GM23338 (cell line): Measurements from ENCODE around the gene RAD51B. TPM values are rescaled to one million over a fixed set of nuclear protein-coding genes. Genes with fewer than 3 reads are reported as not detected.

Experiments used
- ATAC-seq: fragments of 200-7000 bp; cut with Tn5 transposase; 3 replicates; pipeline ENCODE4 v1.9.1; 2020
- DNase-seq: peaks from one replicate; pipeline ENCODE4 v3.0.0-alpha.2; 2015; ENCODE audit warnings: low spot score
- H2AFZ ChIP-seq: fragments of 200-600 bp; sonication (generic); 2 replicates; pipeline ENCODE4 v1.8.0; 2016; ENCODE audit warnings: antibody characterized with exemption, mild to moderate bottlenecking, moderate library complexity
- H3F3A ChIP-seq: fragments of 200-600 bp; sonication (generic); replicated peaks from 2 replicates; pipeline ENCODE4 v1.8.0; 2017; ENCODE audit warnings: antibody characterized with exemption, mixed run types, low read depth
- H3K27ac ChIP-seq: fragments of 200-600 bp; sonication (generic); 2 replicates; pipeline ENCODE4 v1.6.1; 2016; ENCODE audit warnings: low read depth
- H3K27me3 ChIP-seq: fragments of 200-600 bp; sonication (generic); 2 replicates; pipeline ENCODE4 v1.8.0; 2016; ENCODE audit warnings: mild to moderate bottlenecking, mixed run types, moderate library complexity; ENCODE audit not compliant: insufficient read depth
- H3K36me3 ChIP-seq: fragments of 200-600 bp; sonication (generic); 2 replicates; pipeline ENCODE4 v1.8.0; 2016; ENCODE audit warnings: mild to moderate bottlenecking; ENCODE audit not compliant: insufficient read depth
- H3K4me1 ChIP-seq: fragments of 200-600 bp; sonication (generic); 2 replicates; pipeline ENCODE4 v1.8.0; 2016; ENCODE audit warnings: mild to moderate bottlenecking, moderate library complexity; ENCODE audit not compliant: insufficient read depth
- H3K4me2 ChIP-seq: fragments of 200-600 bp; sonication (generic); 2 replicates; pipeline ENCODE4 v1.7.1; 2017; ENCODE audit warnings: mixed run types
- H3K4me3 ChIP-seq: fragments of 200-600 bp; sonication (generic); 2 replicates; pipeline ENCODE4 v1.6.1; 2016; ENCODE audit warnings: mixed run types
- H3K79me2 ChIP-seq: fragments of 200-600 bp; sonication (generic); replicated peaks from 2 replicates; pipeline ENCODE4 v1.8.0; 2017; ENCODE audit warnings: mild to moderate bottlenecking; ENCODE audit not compliant: insufficient read depth
- H3K9me2 ChIP-seq: fragments of 200-600 bp; sonication (generic); 2 replicates; pipeline ENCODE4 v1.8.0; 2017; ENCODE audit not compliant: insufficient read depth
- H4K20me1 ChIP-seq: fragments of 200-600 bp; sonication (generic); replicated peaks from 2 replicates; pipeline ENCODE4 v1.8.0; 2017; ENCODE audit warnings: mild to moderate bottlenecking; ENCODE audit not compliant: insufficient read depth
- H3K27ac Mint-ChIP-seq: 2 replicates; pipeline ENCODE4 v1.8.0; 2020; ENCODE audit warnings: inconsistent platforms, mild to moderate bottlenecking, moderate library complexity, mixed read lengths
- H3K27me3 Mint-ChIP-seq: 3 replicates; pipeline ENCODE4 v1.8.0; 2022; ENCODE audit warnings: low read depth, mild to moderate bottlenecking, moderate library complexity, mixed read lengths, inconsistent platforms; ENCODE audit not compliant: insufficient read depth, poor library complexity
- H3K36me3 Mint-ChIP-seq: 3 replicates; pipeline ENCODE4 v1.8.0; 2021; ENCODE audit warnings: low read depth, mild to moderate bottlenecking, inconsistent platforms, moderate library complexity, mixed read lengths
- H3K4me1 Mint-ChIP-seq: 3 replicates; pipeline ENCODE4 v1.8.0; 2020; ENCODE audit warnings: mild to moderate bottlenecking, inconsistent platforms, mixed read lengths
- H3K4me3 Mint-ChIP-seq: 3 replicates; pipeline ENCODE4 v1.8.0; 2021; ENCODE audit warnings: moderate library complexity, mild to moderate bottlenecking, inconsistent platforms, mixed read lengths
- H3K9me3 Mint-ChIP-seq: 3 replicates; pipeline ENCODE4 v1.8.0; 2020; ENCODE audit warnings: moderate library complexity, mild to moderate bottlenecking, inconsistent platforms, mixed read lengths
- ETS1 ChIP-seq: IDR thresholded peaks from 2 replicates; pipeline ENCODE4 v1.6.1; 2016; ENCODE audit warnings: antibody characterized with exemption
- EZH2 ChIP-seq: fragments of 200-600 bp; sonication (generic); IDR thresholded peaks from one replicate; pipeline ENCODE4 v1.8.0; 2017; ENCODE audit warnings: antibody characterized with exemption, mild to moderate bottlenecking, low read depth; ENCODE audit not compliant: unreplicated experiment
- EZH2phosphoT487 ChIP-seq: fragments of 200-600 bp; sonication (generic); IDR thresholded peaks from one replicate; pipeline ENCODE4 v1.8.1; 2018; ENCODE audit warnings: antibody characterized with exemption; ENCODE audit not compliant: unreplicated experiment
- JUNB ChIP-seq: IDR thresholded peaks from one replicate; pipeline ENCODE4 v1.6.1; 2016; ENCODE audit warnings: antibody characterized with exemption; ENCODE audit not compliant: unreplicated experiment
- NANOG ChIP-seq: IDR thresholded peaks from 2 replicates; pipeline ENCODE4 v1.6.1; 2016; ENCODE audit warnings: antibody characterized with exemption, borderline replicate concordance
- POLR2AphosphoS5 ChIP-seq: IDR thresholded peaks from 2 replicates; pipeline ENCODE4 v1.6.1; 2016; ENCODE audit warnings: antibody characterized with exemption, low read depth
- REST ChIP-seq: IDR thresholded peaks from one replicate; pipeline ENCODE4 v1.6.1; 2018; ENCODE audit warnings: antibody characterized with exemption; ENCODE audit not compliant: unreplicated experiment
- ZNF114 ChIP-seq: fragments of 250-450 bp; sonication (Bioruptor Pico); IDR thresholded peaks from 2 replicates; pipeline ENCODE4 v1.5.0; 2020; ENCODE audit warnings: mild to moderate bottlenecking, moderate library complexity
- ZNF331 ChIP-seq: fragments of 250-450 bp; sonication (Bioruptor Pico); IDR thresholded peaks from 2 replicates; pipeline ENCODE4 v1.5.0; 2020; ENCODE audit warnings: low read depth, mild to moderate bottlenecking, moderate library complexity
- ZNF462 ChIP-seq: fragments of 250-450 bp; sonication (Bioruptor Pico); IDR thresholded peaks from 2 replicates; pipeline ENCODE4 v1.5.0; 2020; ENCODE audit warnings: mild to moderate bottlenecking, moderate library complexity
- polyA plus RNA-seq: library from polyadenylated mRNA; unstranded; fragments of >200 nt; fragmentation: Nextera tagmentation; extraction: Ambion mirVana; gene quantifications from 2 replicates; pipeline ENCODE4 v1.2.1, GENCODE V29; 2016
- total RNA-seq: library from RNA; depleted of rRNA; stranded (reverse); fragments of >200 nt; shearing (Covaris generic); gene quantifications from 2 replicates; pipeline ENCODE4 v1.2.3, GENCODE V29; 2014

The RAD51B gene
- total and polyA plus RNA-seq, 2 experiments from 2014 or later = 15.7 to 29.1 TPM

GRCh38 chr14:68094752-68095151, 275.2 kb downstream of the RAD51B start (continued):
- TF ChIP-seq ZNF462 (CRISPR knock-in tag) = no peak
- TF ChIP-seq EZH2 = no peak
- TF ChIP-seq NANOG = no peak
- TF ChIP-seq ZNF331 = no peak
- TF ChIP-seq JUNB = no peak
- no peak for TF ChIP-seq POLR2AphosphoS5
- TF ChIP-seq EZH2phosphoT487 = no peak

GRCh38 chr14:68097727-68098126, 278.1 kb downstream of the RAD51B start:
- H3K4me2 ChIP-seq = no peak overlapping the region
- H3K27me3 ChIP-seq = no peaks in the 10 kb centered on the region
- ATAC-seq (no peak), DNase-seq (no peak)
- H3K79me2 ChIP-seq = no peaks in the 10 kb centered on the region
- no peak overlapping the region for H3K4me3 ChIP-seq
- Mint-ChIP-seq H3K27ac (no peak overlapping the region), H3K36me3 (peaks cover 43% of the 10 kb centered on the region), H3K9me3 (peaks cover 43% of the 10 kb centered on the region), H3K27me3 (peaks cover 2% of the 10 kb centered on the region), H3K4me1 (no peaks in the 10 kb centered on the region), H3K4me3 (no peak overlapping the region)
- no peaks in the 10 kb centered on the region for H3K9me2 ChIP-seq
- no peak overlapping the region for H3K27ac ChIP-seq
- H4K20me1 ChIP-seq = no peaks in the 10 kb centered on the region
- H3K36me3 ChIP-seq = peaks cover 15% of the 10 kb centered on the region
- H2AFZ ChIP-seq = no peak overlapping the region
- no peaks in the 10 kb centered on the region for H3K4me1 ChIP-seq
- H3F3A ChIP-seq = no peaks in the 10 kb centered on the region
- no peak for TF ChIP-seq ZNF331
- TF ChIP-seq ZNF114 = no peak
- no peak for TF ChIP-seq REST
- TF ChIP-seq ETS1 = no peak
- TF ChIP-seq JUNB = no peak
